ENCODE data around the gene TM7SF3. TPM values are rescaled to one million over a fixed set of nuclear protein-coding genes. Genes with fewer than 3 reads are reported as not detected.

TM7SF3 gene
- total RNA-seq, 4 donors from 2014 or later, result 31.8 to 50.7 (median 40.5) TPM

- peaks cover 0 to 41% (median 26%) of the 10 kb centered on the region in 4 donors for H3K36me3 ChIP-seq
- 54% methylated on average over 1 of the region's 1 CpG for WGBS
- H3K9me3 ChIP-seq, result no peaks in the 10 kb centered on the region
- no peak overlapping the region for H3K4me3 ChIP-seq
- no peak overlapping the region for H3K27ac ChIP-seq (replicated peaks in 1 of 4)
- DNase-seq (ENCODE audit: extremely low spot score), result no peak
- peaks cover 0 to 30% (median 19%) of the 10 kb centered on the region in 4 donors for H3K4me1 ChIP-seq
- no peaks in the 10 kb centered on the region for H3K27me3 ChIP-seq
- TF ChIP-seq CTCF (IDR thresholded peaks at IDR 0.05) (no peak), POLR2AphosphoS5 (IDR thresholded peaks at IDR 0.05) (no peak), POLR2A (IDR thresholded peaks at IDR 0.05; ENCODE audit: low read depth) (no peak), EP300 (IDR thresholded peaks at IDR 0.05) (no peak)
- intact Hi-C loops (cut with DNase I), result no loop called here
These were observed 13.2 kb downstream of the TM7SF3 start for GRCh38 chr12:27000961-27001360.

GRCh38 chr12:26997003-26997402, 17.2 kb downstream of the TM7SF3 start:
- no peak overlapping the region for H3K4me3 ChIP-seq
- H3K4me1 ChIP-seq, result peaks cover 0 to 10% (median 2%) of the 10 kb centered on the region in 4 donors
- TF ChIP-seq CTCF (IDR thresholded peaks at IDR 0.05) (no peak), EP300 (IDR thresholded peaks at IDR 0.05) (no peak), POLR2AphosphoS5 (IDR thresholded peaks at IDR 0.05) (no peak), POLR2A (IDR thresholded peaks at IDR 0.05; ENCODE audit: low read depth) (no peak)
- peaks cover 0 to 77% (median 53%) of the 10 kb centered on the region in 4 donors for H3K36me3 ChIP-seq
- intact Hi-C loops (cut with DNase I), result no loop called here
- no peaks in the 10 kb centered on the region for H3K27me3 ChIP-seq
- H3K27ac ChIP-seq (replicated peaks in 1 of 4), result no peak overlapping the region
- no peak for DNase-seq (ENCODE audit: extremely low spot score)
- 88% methylated on average over 2 of the region's 2 CpGs for WGBS
- no peaks in the 10 kb centered on the region for H3K9me3 ChIP-seq

GRCh38 chr12:26995706-26996105, 18.5 kb downstream of the TM7SF3 start:
- peaks cover 0 to 82% (median 55%) of the 10 kb centered on the region in 4 donors for H3K36me3 ChIP-seq
- intact Hi-C loops (cut with DNase I), result no loop called here
- no peak overlapping the region for H3K27ac ChIP-seq (replicated peaks in 1 of 4)
- no peak for TF ChIP-seq EP300 (IDR thresholded peaks at IDR 0.05)
- no peak for DNase-seq (ENCODE audit: extremely low spot score)
- H3K4me3 ChIP-seq, result no peak overlapping the region
- no peaks in the 10 kb centered on the region for H3K27me3 ChIP-seq
- no peaks in the 10 kb centered on the region for H3K9me3 ChIP-seq
- peaks cover 0 to under 1% (median 0%) of the 10 kb centered on the region in 4 donors for H3K4me1 ChIP-seq
- 90% methylated on average over 2 of the region's 2 CpGs for WGBS

- intact Hi-C loops (cut with DNase I), result no loop called here
- H3K4me3 ChIP-seq, result no peak overlapping the region
- WGBS, result 92% methylated on average over 1 of the region's 1 CpG
- H3K36me3 ChIP-seq, result peaks cover 6 to 89% (median 57%) of the 10 kb centered on the region in 4 donors
- DNase-seq (ENCODE audit: extremely low spot score), result no peak
- H3K27me3 ChIP-seq, result no peaks in the 10 kb centered on the region
- H3K4me1 ChIP-seq, result peaks cover 0 to 3% (median 0%) of the 10 kb centered on the region in 4 donors
- no peaks in the 10 kb centered on the region for H3K9me3 ChIP-seq
- no peak for TF ChIP-seq POLR2AphosphoS5 (IDR thresholded peaks at IDR 0.05)
- TF ChIP-seq EP300 (IDR thresholded peaks at IDR 0.05), result no peak
- TF ChIP-seq CTCF (IDR thresholded peaks at IDR 0.05), result no peak
- no peak for TF ChIP-seq POLR2A (IDR thresholded peaks at IDR 0.05; ENCODE audit: low read depth)
- no peak overlapping the region for H3K27ac ChIP-seq (replicated peaks in 1 of 4)
These were observed 20.1 kb downstream of the TM7SF3 start for GRCh38 chr12:26994109-26994508.

GRCh38 chr12:26991826-26992225, 22.4 kb downstream of the TM7SF3 start:
- H3K4me3 ChIP-seq, result no peak overlapping the region
- WGBS, result 95% methylated on average over 4 of the region's 4 CpGs
- H3K36me3 ChIP-seq, result peaks cover 6 to 75% (median 40%) of the 10 kb centered on the region in 4 donors
- no peaks in the 10 kb centered on the region for H3K27me3 ChIP-seq
- no peak for DNase-seq (ENCODE audit: extremely low spot score)
- H3K9me3 ChIP-seq, result no peaks in the 10 kb centered on the region
- TF ChIP-seq EP300 (IDR thresholded peaks at IDR 0.05) (no peak), POLR2A (IDR thresholded peaks at IDR 0.05; ENCODE audit: low read depth) (no peak)
- peaks cover 8 to 14% (median 10%) of the 10 kb centered on the region in 4 donors for H3K4me1 ChIP-seq
- no peak overlapping the region for H3K27ac ChIP-seq (replicated peaks in 1 of 4)
- intact Hi-C loops (cut with DNase I), result no loop called here

- 75% methylated on average over 4 of the region's 4 CpGs for WGBS
- H3K36me3 ChIP-seq, result peaks cover 6 to 57% (median 24%) of the 10 kb centered on the region in 4 donors
- intact Hi-C loops (cut with DNase I), result no loop called here
- H3K9me3 ChIP-seq, result no peaks in the 10 kb centered on the region
- no peak overlapping the region for H3K27ac ChIP-seq (replicated peaks in 1 of 4)
- H3K4me3 ChIP-seq, result no peak overlapping the region
- no peaks in the 10 kb centered on the region for H3K27me3 ChIP-seq
- peaks cover 8 to 14% (median 12%) of the 10 kb centered on the region in 4 donors for H3K4me1 ChIP-seq
- no peak for DNase-seq (ENCODE audit: extremely low spot score)
- no peak for TF ChIP-seq POLR2A (IDR thresholded peaks at IDR 0.05; ENCODE audit: low read depth)
- TF ChIP-seq POLR2AphosphoS5 (IDR thresholded peaks at IDR 0.05), result no peak
- TF ChIP-seq CTCF (IDR thresholded peaks at IDR 0.05), result no peak
- TF ChIP-seq EP300 (IDR thresholded peaks at IDR 0.05), result no peak
These were observed 24.3 kb downstream of the TM7SF3 start for GRCh38 chr12:26989873-26990272.
